ENCODE data around the gene WDR7. TPM values are rescaled to one million over a fixed set of nuclear protein-coding genes. Genes with fewer than 3 reads are reported as not detected.

Gene WDR7
- total RNA-seq, 1 experiment from 2014 or later = 11.5 TPM

DNA sequence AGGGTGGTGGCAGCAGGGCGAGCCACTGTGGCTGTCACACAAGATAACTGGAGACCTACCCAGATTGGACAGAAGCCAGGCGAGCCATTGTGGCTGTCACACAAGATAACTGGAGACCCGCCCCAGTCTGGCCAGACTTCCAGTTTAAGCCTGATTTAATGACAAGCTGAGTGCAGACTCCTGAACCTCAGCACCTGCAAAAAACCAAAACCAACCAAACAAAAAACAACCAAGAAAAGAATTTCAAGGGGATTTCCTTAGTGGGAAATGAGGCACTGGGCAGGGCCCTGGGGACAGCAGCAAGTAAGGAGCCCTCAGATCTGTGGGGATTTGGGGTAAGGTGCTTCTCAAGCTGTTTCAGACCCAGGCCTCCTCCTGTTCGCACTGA lies 400.5 kb downstream of the WDR7 start:
- POLR2A ChIA-PET = no interaction called here
- no peak overlapping the region for H3K4me2 ChIP-seq (ENCODE audit: low read length)
- no peaks in the 10 kb centered on the region for H3K9me3 ChIP-seq (ENCODE audit: control insufficient read depth in 1 of 2, insufficient read depth in 1 of 2, low read depth in 1 of 2, low read length in 2 of 2)
- H2AFZ ChIP-seq (ENCODE audit: low read depth, low read length, poor library complexity, severe bottlenecking) = no peak overlapping the region
- no peak overlapping the region for H3K27ac ChIP-seq (ENCODE audit: low read depth, low read length)
- CTCF ChIA-PET = interaction anchor here (0.7 kb wide), 1 partner anchor 754 kb away, joined by 4 read pairs; no protein-coding TSS in a partner anchor
- no peaks in the 10 kb centered on the region for H3K36me3 ChIP-seq (ENCODE audit: control insufficient read depth in 1 of 2, insufficient read depth in 2 of 2, low read length in 2 of 2)
- no peak overlapping the region for H3K4me3 ChIP-seq (replicated peaks in 1 of 2; ENCODE audit: low read depth in 1 of 2, low read length in 2 of 2)
- intact Hi-C loops (cut with micrococcal nuclease) = no loop called here
- H3K9ac ChIP-seq (ENCODE audit: low read length) = no peak overlapping the region
- H3K9me2 ChIP-seq (ENCODE audit: insufficient read depth) = no peaks in the 10 kb centered on the region
- no peak for DNase-seq (ENCODE audit: low read depth, low spot score)
- RAD21 ChIA-PET (ENCODE audit: low non-redundant PET in 1 of 2, low total read pairs in 2 of 2, uncharacterized antibody in 2 of 2, unreplicated experiment in 2 of 2) = no interaction called here
- no peaks in the 10 kb centered on the region for H3K4me1 ChIP-seq (ENCODE audit: control insufficient read depth in 1 of 2, insufficient read depth in 2 of 2, low read length in 2 of 2)
- no peaks in the 10 kb centered on the region for H3K79me2 ChIP-seq (ENCODE audit: insufficient read depth, low read length)
- H3K27me3 ChIP-seq (ENCODE audit: insufficient read depth, low read length) = peaks cover 23% of the 10 kb centered on the region
- BruUV-seq (replicated peaks) = no TSS peak
- H4K20me1 ChIP-seq (ENCODE audit: insufficient read depth) = no peaks in the 10 kb centered on the region
- no peak for TF ChIP-seq CEBPB (IDR thresholded peaks at IDR 0.05; ENCODE audit: low read depth)
- TF ChIP-seq EZH2phosphoT487 (IDR thresholded peaks at IDR 0.05; ENCODE audit: borderline replicate concordance) = no peak
- no peak for TF ChIP-seq SP1 (IDR thresholded peaks at IDR 0.05; ENCODE audit: low read depth)
- TF ChIP-seq CBX3 (IDR thresholded peaks at IDR 0.05; ENCODE audit: low read depth) = no peak
- TF ChIP-seq YY1 (IDR thresholded peaks at IDR 0.05; ENCODE audit: extremely low read depth, insufficient replicate concordance, low read depth, low read length) = no peak
- TF ChIP-seq TCF7L2 (IDR thresholded peaks at IDR 0.05; ENCODE audit: borderline replicate concordance, extremely low read depth, insufficient read depth, insufficient read length) = no peak
- no peak for TF ChIP-seq EZH2 (IDR thresholded peaks at IDR 0.05)
- TF ChIP-seq, protein P1, sequence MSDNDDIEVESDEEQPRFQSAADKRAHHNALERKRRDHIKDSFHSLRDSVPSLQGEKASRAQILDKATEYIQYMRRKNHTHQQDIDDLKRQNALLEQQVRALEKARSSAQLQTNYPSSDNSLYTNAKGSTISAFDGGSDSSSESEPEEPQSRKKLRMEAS (IDR thresholded peaks at IDR 0.05) = no peak
- TF ChIP-seq, protein P2, sequence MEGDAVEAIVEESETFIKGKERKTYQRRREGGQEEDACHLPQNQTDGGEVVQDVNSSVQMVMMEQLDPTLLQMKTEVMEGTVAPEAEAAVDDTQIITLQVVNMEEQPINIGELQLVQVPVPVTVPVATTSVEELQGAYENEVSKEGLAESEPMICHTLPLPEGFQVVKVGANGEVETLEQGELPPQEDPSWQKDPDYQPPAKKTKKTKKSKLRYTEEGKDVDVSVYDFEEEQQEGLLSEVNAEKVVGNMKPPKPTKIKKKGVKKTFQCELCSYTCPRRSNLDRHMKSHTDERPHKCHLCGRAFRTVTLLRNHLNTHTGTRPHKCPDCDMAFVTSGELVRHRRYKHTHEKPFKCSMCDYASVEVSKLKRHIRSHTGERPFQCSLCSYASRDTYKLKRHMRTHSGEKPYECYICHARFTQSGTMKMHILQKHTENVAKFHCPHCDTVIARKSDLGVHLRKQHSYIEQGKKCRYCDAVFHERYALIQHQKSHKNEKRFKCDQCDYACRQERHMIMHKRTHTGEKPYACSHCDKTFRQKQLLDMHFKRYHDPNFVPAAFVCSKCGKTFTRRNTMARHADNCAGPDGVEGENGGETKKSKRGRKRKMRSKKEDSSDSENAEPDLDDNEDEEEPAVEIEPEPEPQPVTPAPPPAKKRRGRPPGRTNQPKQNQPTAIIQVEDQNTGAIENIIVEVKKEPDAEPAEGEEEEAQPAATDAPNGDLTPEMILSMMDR (IDR thresholded peaks at IDR 0.05 in 2 of 3, conservative IDR thresholded peaks at IDR 0.05 in 1 of 3; ENCODE audit: borderline replicate concordance in 1 of 3, insufficient read depth in 1 of 3, low read depth in 2 of 3, low read length in 2 of 3) = no peak
- no peak for TF ChIP-seq SRF (IDR thresholded peaks at IDR 0.05; ENCODE audit: low read depth)
- TF ChIP-seq EGR1 (IDR thresholded peaks at IDR 0.05; ENCODE audit: low read depth) = no peak
- TF ChIP-seq ZNF274 (IDR thresholded peaks at IDR 0.05; ENCODE audit: low read depth, low read length) = no peak
- TF ChIP-seq POLR2AphosphoS5 (IDR thresholded peaks at IDR 0.05; ENCODE audit: low read depth, low read length) = no peak
- TF ChIP-seq, protein P3, sequence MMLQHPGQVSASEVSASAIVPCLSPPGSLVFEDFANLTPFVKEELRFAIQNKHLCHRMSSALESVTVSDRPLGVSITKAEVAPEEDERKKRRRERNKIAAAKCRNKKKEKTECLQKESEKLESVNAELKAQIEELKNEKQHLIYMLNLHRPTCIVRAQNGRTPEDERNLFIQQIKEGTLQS (IDR thresholded peaks at IDR 0.05) = no peak
- TF ChIP-seq POLR2A (IDR thresholded peaks at IDR 0.05; ENCODE audit: borderline replicate concordance, extremely low read depth, insufficient read depth, insufficient read length) = no peak
- TF ChIP-seq JUND (IDR thresholded peaks at IDR 0.05) = no peak
- TF ChIP-seq ZFX (IDR thresholded peaks at IDR 0.05) = no peak
- ATAC-seq = no peak
